Measurements from ENCODE around the gene SLC16A7. TPM values are rescaled to one million over a fixed set of nuclear protein-coding genes. Genes with fewer than 3 reads are reported as not detected.

SLC16A7 gene
- total RNA-seq, 3 donors from 2014 or later (not counting 1 experiment from before 2014, with no cell fraction given), result 42.4 to 46.9 (median 43.2) TPM

- H3K9me3 ChIP-seq (ENCODE audit: control insufficient read depth, insufficient read depth, low read length), result no peaks in the 10 kb centered on the region
- no peak overlapping the region for H3K4me3 ChIP-seq (ENCODE audit: low read length)
- Mint-ChIP-seq H3K27ac (no peak overlapping the region), H3K9me3 (no peaks in the 10 kb centered on the region), H3K4me1 (peaks cover 0 to 13% of the 10 kb centered on the region in 2 donors), H3K36me3 (no peaks in the 10 kb centered on the region), H3K27me3 (ENCODE audit: low read depth in 2 of 2) (no peaks in the 10 kb centered on the region), H3K4me3 (no peak overlapping the region)
- intact Hi-C loops (cut with micrococcal nuclease), result no loop called here
- H3K27ac ChIP-seq (ENCODE audit: low read length), result no peak overlapping the region
- no peak for TF ChIP-seq CTCF (IDR thresholded peaks at IDR 0.05)
- ATAC-seq, result no peak
- no peaks in the 10 kb centered on the region for H3K36me3 ChIP-seq (ENCODE audit: control insufficient read depth, insufficient read depth, low read length)
- no peak for DNase-seq
- no peaks in the 10 kb centered on the region for H3K27me3 ChIP-seq (ENCODE audit: control insufficient read depth, insufficient read depth, low read length)
- H3K4me1 ChIP-seq (ENCODE audit: control insufficient read depth, insufficient read depth, low read length), result no peaks in the 10 kb centered on the region
Measured at GRCh38 chr12:59761542-59761941, 165.7 kb downstream of the SLC16A7 start.

DNA sequence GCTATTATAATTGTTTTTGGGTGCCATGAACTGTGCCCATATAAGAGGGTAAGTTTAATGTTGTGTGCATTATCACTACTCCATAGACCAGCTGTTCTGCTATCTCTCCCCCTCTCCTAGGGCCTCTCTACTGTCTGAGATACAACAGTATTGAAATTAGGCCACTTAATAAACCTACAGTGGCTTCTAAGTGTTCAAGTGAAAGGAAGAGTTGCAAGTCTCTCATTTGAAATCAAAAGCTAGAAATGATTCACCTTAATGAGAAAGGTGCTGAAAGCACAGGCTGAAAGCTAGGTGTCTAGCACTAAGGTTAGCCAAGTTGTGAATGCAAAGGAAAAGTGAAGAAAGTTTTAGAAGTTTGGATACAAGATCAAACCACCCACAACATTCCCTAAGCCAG is 168.0 kb downstream of the SLC16A7 start:
- H3K36me3 Mint-ChIP-seq, result no peaks in the 10 kb centered on the region
- Histone ChIP-seq H3K27me3 (ENCODE audit: control insufficient read depth, insufficient read depth, low read length) (no peaks in the 10 kb centered on the region), H3K4me3 (ENCODE audit: low read length) (no peak overlapping the region), H3K36me3 (ENCODE audit: control insufficient read depth, insufficient read depth, low read length) (no peaks in the 10 kb centered on the region), H3K27ac (ENCODE audit: low read length) (no peak overlapping the region), H3K4me1 (ENCODE audit: control insufficient read depth, insufficient read depth, low read length) (no peaks in the 10 kb centered on the region), H3K9me3 (ENCODE audit: control insufficient read depth, insufficient read depth, low read length) (no peaks in the 10 kb centered on the region)
- H3K27me3 Mint-ChIP-seq (ENCODE audit: low read depth in 2 of 2), result no peaks in the 10 kb centered on the region
- no peaks in the 10 kb centered on the region for H3K9me3 Mint-ChIP-seq
- H3K27ac Mint-ChIP-seq, result no peak overlapping the region
- no peak for TF ChIP-seq CTCF (IDR thresholded peaks at IDR 0.05)
- ATAC-seq (no peak), DNase-seq (no peak)
- H3K4me1 Mint-ChIP-seq, result peaks cover 5 to 18% of the 10 kb centered on the region in 2 donors
- intact Hi-C loops (cut with micrococcal nuclease), result no loop called here
- H3K4me3 Mint-ChIP-seq, result no peak overlapping the region

GRCh38 chr12:59768031-59768430 is 172.2 kb downstream of the SLC16A7 start:
- Mint-ChIP-seq H3K9me3 (no peaks in the 10 kb centered on the region), H3K4me1 (peaks cover 5 to 18% of the 10 kb centered on the region in 2 donors), H3K27me3 (ENCODE audit: low read depth in 2 of 2) (no peaks in the 10 kb centered on the region), H3K36me3 (no peaks in the 10 kb centered on the region), H3K27ac (peak overlapping the region in 1 of 2 donors; percentile 33), H3K4me3 (no peak overlapping the region)
- no peak for DNase-seq
- H3K4me1 ChIP-seq (ENCODE audit: control insufficient read depth, insufficient read depth, low read length), result no peaks in the 10 kb centered on the region
- no peak overlapping the region for H3K27ac ChIP-seq (ENCODE audit: low read length)
- no peaks in the 10 kb centered on the region for H3K9me3 ChIP-seq (ENCODE audit: control insufficient read depth, insufficient read depth, low read length)
- H3K27me3 ChIP-seq (ENCODE audit: control insufficient read depth, insufficient read depth, low read length), result no peaks in the 10 kb centered on the region
- peaks cover 3% of the 10 kb centered on the region for H3K36me3 ChIP-seq (ENCODE audit: control insufficient read depth, insufficient read depth, low read length)
- H3K4me3 ChIP-seq (ENCODE audit: low read length), result no peak overlapping the region
- WGBS (ENCODE audit: insufficient coverage), result 100% methylated on average over 2 of the region's 3 CpGs
- TF ChIP-seq CTCF (IDR thresholded peaks at IDR 0.05), result no peak
- ATAC-seq, result no peak
- intact Hi-C loops (cut with micrococcal nuclease), result no loop called here

DNA sequence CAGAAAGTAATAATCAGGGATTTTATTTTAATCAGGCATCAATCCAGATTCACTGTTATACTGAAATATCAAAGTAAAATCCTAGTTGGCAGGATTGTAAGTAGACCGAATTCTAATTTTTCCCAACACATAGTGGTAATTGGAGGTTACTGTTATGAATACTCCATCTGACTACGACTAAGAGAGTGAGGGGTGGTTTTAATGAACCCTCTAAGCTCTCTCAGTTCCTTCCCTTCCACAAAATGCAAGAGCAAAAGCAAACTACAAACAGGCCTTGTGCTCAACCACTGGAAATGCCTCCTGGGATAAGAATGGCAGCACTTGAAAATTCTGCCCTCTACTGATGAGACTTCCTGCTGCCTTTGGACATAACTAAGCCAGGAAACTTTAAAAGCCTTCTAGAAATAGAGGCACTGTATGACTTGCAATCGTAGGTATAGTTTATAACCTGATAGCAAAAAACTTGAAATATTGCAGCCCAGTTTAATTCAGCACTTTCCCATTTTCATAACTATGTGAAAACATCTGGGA is 184.8 kb downstream of the SLC16A7 start:
- 100% methylated on average over 1 of the region's 3 CpGs for WGBS (ENCODE audit: insufficient coverage)
- no peaks in the 10 kb centered on the region for H3K9me3 ChIP-seq (ENCODE audit: control insufficient read depth, insufficient read depth, low read length)
- ATAC-seq (no peak), DNase-seq (peak in 1 of 2 donors; percentile 12)
- H3K27ac ChIP-seq (ENCODE audit: low read length), result no peak overlapping the region
- Mint-ChIP-seq H3K27ac (no peak overlapping the region), H3K4me3 (no peak overlapping the region), H3K27me3 (ENCODE audit: low read depth in 2 of 2) (no peaks in the 10 kb centered on the region), H3K36me3 (no peaks in the 10 kb centered on the region), H3K4me1 (peaks cover 4 to 10% of the 10 kb centered on the region in 2 donors), H3K9me3 (no peaks in the 10 kb centered on the region)
- TF ChIP-seq CTCF (IDR thresholded peaks at IDR 0.05), result no peak
- peaks cover 2% of the 10 kb centered on the region for H3K36me3 ChIP-seq (ENCODE audit: control insufficient read depth, insufficient read depth, low read length)
- H3K4me3 ChIP-seq (ENCODE audit: low read length), result no peak overlapping the region
- no peaks in the 10 kb centered on the region for H3K4me1 ChIP-seq (ENCODE audit: control insufficient read depth, insufficient read depth, low read length)
- no peaks in the 10 kb centered on the region for H3K27me3 ChIP-seq (ENCODE audit: control insufficient read depth, insufficient read depth, low read length)
- intact Hi-C loops (cut with micrococcal nuclease), result no loop called here

Measured in natural killer cell (primary cell).